NCI-H2029 treated with DMSO at 0.1 percent for 48 hours (cell line): Measurements from ENCODE around the gene QKI.

Experiments
- DNase-seq: peaks from one replicate; lab custom pipeline; 2025; lab: John Stamatoyannopoulos, UW

QKI gene

GRCh38 chr6:163486821-163487220, 72.3 kb downstream of the QKI start:
- DNase-seq = no peak

GRCh38 chr6:163487606-163488005, 73.1 kb downstream of the QKI start:
- DNase-seq = no peak

- no peak for DNase-seq
Observed at GRCh38 chr6:163489584-163489983, 75.1 kb downstream of the QKI start.

GRCh38 chr6:163490826-163491577, 76.5 kb downstream of the QKI start:
- DNase-seq = peak; percentile 48

GRCh38 chr6:163491737-163492300, 77.3 kb downstream of the QKI start:
- DNase-seq = no peak

GRCh38 chr6:163494279-163494727, 79.8 kb downstream of the QKI start:
- DNase-seq = no peak

- no peak for DNase-seq
Observed at GRCh38 chr6:163496205-163496604, 81.7 kb downstream of the QKI start.

GRCh38 chr6:163500105-163500504, 85.6 kb downstream of the QKI start:
- DNase-seq = no peak

GRCh38 chr6:163501026-163501425, 86.5 kb downstream of the QKI start:
- no peak for DNase-seq

GRCh38 chr6:163501439-163501838, 86.9 kb downstream of the QKI start:
- no peak for DNase-seq

- DNase-seq = no peak
Observed at GRCh38 chr6:163504984-163505640, 90.6 kb downstream of the QKI start.

GRCh38 chr6:163507965-163508364, 93.4 kb downstream of the QKI start:
- no peak for DNase-seq

GRCh38 chr6:163513003-163513402, 98.5 kb downstream of the QKI start:
- no peak for DNase-seq

- DNase-seq = no peak
Observed at GRCh38 chr6:163513570-163514166, 99.2 kb downstream of the QKI start.

- no peak for DNase-seq
Observed at GRCh38 chr6:163516908-163517307, 102.4 kb downstream of the QKI start.

GRCh38 chr6:163520956-163521355, 106.4 kb downstream of the QKI start:
- no peak for DNase-seq

- no peak for DNase-seq
Observed at GRCh38 chr6:163522033-163522432, 107.5 kb downstream of the QKI start.

GRCh38 chr6:163525926-163526325, 111.4 kb downstream of the QKI start:
- no peak for DNase-seq

- no peak for DNase-seq
Observed at GRCh38 chr6:163526346-163526745, 111.8 kb downstream of the QKI start.

GRCh38 chr6:163527291-163527690, 112.8 kb downstream of the QKI start:
- no peak for DNase-seq

GRCh38 chr6:163529605-163530004, 115.1 kb downstream of the QKI start:
- no peak for DNase-seq

- DNase-seq = no peak
Observed at GRCh38 chr6:163530406-163530805, 115.9 kb downstream of the QKI start.

GRCh38 chr6:163531122-163531521, 116.6 kb downstream of the QKI start:
- DNase-seq = no peak
